IMR-90 (cell line): Measurements from ENCODE around the gene ZNF502. TPM values are rescaled to one million over a fixed set of nuclear protein-coding genes. Genes with fewer than 3 reads are reported as not detected.
"Not testable (repeated sequence)": the region's sequence is repeated elsewhere in the genome, so short reads cannot be mapped to it uniquely, and the experiment has no call there.

Experiments used
- ATAC-seq: fragments of 200-7000 bp; cut with Tn5 transposase; 2 replicates; pipeline ENCODE4 v1.9.1; 2020; ENCODE audit warnings: low read depth, mild to moderate bottlenecking, moderate library complexity
- BruUV-seq: library from RNA; stranded (reverse); fragments of 400-500 nt; replicated peaks from 2 replicates; lab custom pipeline; 2021; lab: Mats Ljungman, UMichigan
- CTCF ChIA-PET: fragments of 300-600 bp; formaldehyde crosslinking; extraction: SDS; loops from one replicate; lab custom pipeline; 2021; ENCODE audit warnings: antibody characterized with exemption; lab: Yijun Ruan, JAX
- POLR2A ChIA-PET: fragments of 300-600 bp; sonication (Branson Sonifier 250); formaldehyde crosslinking; loops from one replicate; lab custom pipeline; 2022; ENCODE audit warnings: antibody characterized with exemption; ENCODE audit not compliant: unreplicated experiment; lab: Charles Lee
- DNase-seq: peaks from one replicate; pipeline ENCODE4 v3.0.0; 2013
- H2AFZ ChIP-seq: replicated peaks from 2 replicates; pipeline ENCODE3; 2013; ENCODE audit warnings: low read length, mild to moderate bottlenecking; ENCODE audit not compliant: poor library complexity
- H2AK5ac ChIP-seq: 2 replicates; pipeline ENCODE4 v1.6.1; 2013; ENCODE audit warnings: low read depth, low read length, inconsistent platforms
- H2AK9ac ChIP-seq: replicated peaks from 2 replicates; pipeline ENCODE3; 2013; ENCODE audit warnings: mild to moderate bottlenecking, low read depth, low read length, moderate library complexity; ENCODE audit not compliant: poor library complexity
- H2BK120ac ChIP-seq: 2 replicates; pipeline ENCODE4 v1.6.1; 2013; ENCODE audit warnings: low read depth, low read length, inconsistent platforms
- H2BK15ac ChIP-seq: 3 replicates; pipeline ENCODE4 v1.6.1; 2013; ENCODE audit warnings: low read depth, low read length, inconsistent platforms
- H2BK20ac ChIP-seq: 2 replicates; pipeline ENCODE4 v1.6.1; 2013; ENCODE audit warnings: low read depth, mild to moderate bottlenecking, inconsistent platforms, low read length, moderate library complexity
- H2BK5ac ChIP-seq: 2 replicates; pipeline ENCODE4 v1.6.1; 2013; ENCODE audit warnings: mild to moderate bottlenecking, low read depth, low read length, inconsistent platforms; ENCODE audit not compliant: poor library complexity, severe bottlenecking
- H3K14ac ChIP-seq: replicated peaks from 2 replicates; pipeline ENCODE4 v1.6.1; 2013; ENCODE audit warnings: low read depth, low read length, inconsistent platforms
- H3K18ac ChIP-seq: 2 replicates; pipeline ENCODE4 v1.6.1; 2013; ENCODE audit warnings: low read depth, low read length, control low read depth
- H3K23ac ChIP-seq: 2 replicates; pipeline ENCODE4 v1.6.1; 2013; ENCODE audit warnings: low read depth, low read length, inconsistent platforms
- H3K27ac ChIP-seq: 2 replicates; pipeline ENCODE4 v1.5.1; 2013; ENCODE audit warnings: mild to moderate bottlenecking, control low read depth, low read length; ENCODE audit not compliant: insufficient read depth
- H3K27me3 ChIP-seq: 2 replicates; pipeline ENCODE4 v1.6.1; 2013; ENCODE audit warnings: low read length; ENCODE audit not compliant: control insufficient read depth, insufficient read depth
- H3K36me3 ChIP-seq: 2 replicates; pipeline ENCODE4 v1.6.1; 2013; ENCODE audit warnings: low read length, mixed read lengths; ENCODE audit not compliant: control insufficient read depth, insufficient read depth
- H3K4ac ChIP-seq: 2 replicates; pipeline ENCODE4 v1.6.1; 2013; ENCODE audit warnings: low read depth, low read length, inconsistent platforms
- H3K4me1 ChIP-seq: 2 replicates; pipeline ENCODE4 v1.6.1; 2013; ENCODE audit warnings: low read length, mixed read lengths; ENCODE audit not compliant: control insufficient read depth, insufficient read depth
- H3K4me2 ChIP-seq: 2 replicates; pipeline ENCODE4 v1.6.1; 2013; ENCODE audit warnings: low read depth, mild to moderate bottlenecking, control low read depth, low read length, moderate library complexity
- H3K4me3 ChIP-seq: 2 replicates; pipeline ENCODE4 v1.5.1; 2013; ENCODE audit warnings: low read depth, mild to moderate bottlenecking, control low read depth, low read length, moderate library complexity; ENCODE audit not compliant: insufficient read depth
- H3K56ac ChIP-seq: 2 replicates; pipeline ENCODE4 v1.6.1; 2013; ENCODE audit warnings: low read length, inconsistent platforms; ENCODE audit not compliant: insufficient read depth; ENCODE audit errors: extremely low read depth
- H3K79me1 ChIP-seq, 2 experiments: 2 replicates each; pipeline ENCODE4 v1.6.1; 2013; ENCODE audit warnings: low read length in 2 of 2, inconsistent platforms in 1 of 2, low read depth in 1 of 2
- H3K9ac ChIP-seq: 2 replicates; pipeline ENCODE4 v1.6.1; 2013; ENCODE audit warnings: low read depth, low read length, control low read depth
- H3K9me1 ChIP-seq: 2 replicates; pipeline ENCODE4 v1.6.1; 2013; ENCODE audit warnings: low read length, inconsistent platforms; ENCODE audit not compliant: insufficient read depth
- H3K9me3 ChIP-seq: 2 replicates; pipeline ENCODE4 v1.6.1; 2013; ENCODE audit warnings: low read length; ENCODE audit not compliant: control insufficient read depth, insufficient read depth
- H4K20me1 ChIP-seq: 2 replicates; pipeline ENCODE4 v1.6.1; 2013; ENCODE audit warnings: low read length, inconsistent platforms; ENCODE audit not compliant: insufficient read depth
- H4K5ac ChIP-seq: 2 replicates; pipeline ENCODE4 v1.6.1; 2013; ENCODE audit warnings: mild to moderate bottlenecking, low read depth, low read length, control low read depth
- H4K8ac ChIP-seq, 2 experiments: 2 replicates each; pipeline ENCODE4 v1.6.1; 2013; ENCODE audit warnings: low read depth in 2 of 2, low read length in 2 of 2, control low read depth in 1 of 2, inconsistent platforms in 1 of 2
- H4K91ac ChIP-seq: 2 replicates; pipeline ENCODE4 v1.6.1; 2013; ENCODE audit warnings: low read depth, low read length, inconsistent platforms; ENCODE audit not compliant: insufficient read depth
- WGBS, 2 experiments: methylation state at CpG; one replicate each; pipeline versions ENCODE4 v1.1.5 to v1.1.7; 2013; ENCODE audit warnings: missing lambda C conversion rate in 2 of 2; ENCODE audit not compliant: insufficient read length in 1 of 2; ENCODE audit errors: extremely low coverage in 2 of 2; 5-methylcytosine and 5-hydroxymethylcytosine counted together
- dilution Hi-C: fragments of 300-500 bp; cut with HindIII; formaldehyde crosslinking; loops from one replicate; pipeline ENCODE4 v1.14.3; 2018; ENCODE audit warnings: low sequenced_read_pairs; ENCODE audit not compliant: unreplicated experiment
- in situ Hi-C: fragments of 300-500 bp; cut with MboI; formaldehyde crosslinking; loops from 3 replicates; pipeline ENCODE4 v1.14.3; 2019; ENCODE audit warnings: low sequenced_read_pairs, inconsistent platforms, mixed read lengths
- intact Hi-C: fragments of 100-400 bp; cut with micrococcal nuclease; formaldehyde crosslinking; loops from 2 replicates; pipeline ENCODE4 v1.10.0; 2022
- polyA plus RNA-seq, 3 experiments: library from polyadenylated mRNA; depleted of rRNA; stranded (reverse); fragments of >200 nt; gene quantifications; 2 replicates each; pipeline ENCODE4 v1.2.3, GENCODE V29; 2012; ENCODE audit warnings: low replicate concordance in 1 of 3
- total RNA-seq: library from RNA; depleted of rRNA; stranded (reverse); fragments of >200 nt; gene quantifications from 2 replicates; pipeline ENCODE4 v1.2.3, GENCODE V29; 2012

ZNF502 gene
- total and polyA plus RNA-seq, 2 of the 4 experiments (the other 2 are of a cell fraction): 2.1 to 5.7 TPM

- H2AFZ ChIP-seq, H4K8ac ChIP-seq, H3K9ac ChIP-seq, H3K27me3 ChIP-seq, H3K23ac ChIP-seq, H2BK15ac ChIP-seq, POLR2A ChIA-PET, H3K4ac ChIP-seq, H3K79me1 ChIP-seq, H3K9me1 ChIP-seq, H2BK20ac ChIP-seq, BruUV-seq, H2BK120ac ChIP-seq, H3K4me3 ChIP-seq, H4K20me1 ChIP-seq, H3K36me3 ChIP-seq, H3K4me1 ChIP-seq, DNase-seq, H3K27ac ChIP-seq, H3K14ac ChIP-seq, H4K5ac ChIP-seq, H2BK5ac ChIP-seq, intact Hi-C loops, H3K56ac ChIP-seq, dilution Hi-C loops, H2AK9ac ChIP-seq, H2AK5ac ChIP-seq, H3K9me3 ChIP-seq, H3K4me2 ChIP-seq, H4K91ac ChIP-seq, H3K18ac ChIP-seq, ATAC-seq, CTCF ChIA-PET, in situ Hi-C loops: not testable (repeated sequence)
- WGBS, 2 experiments: no CpG with 5 or more reads among the region's 8 CpGs
Measured at GRCh38 chr3:44673466-44673865, 39.0 kb upstream of the ZNF502 start.
